ENCODE measurements around the gene RIMBP2. TPM values are rescaled to one million over a fixed set of nuclear protein-coding genes. Genes with fewer than 3 reads are reported as not detected.

Gene RIMBP2
- total RNA-seq, 4 donors from 2014 or later, result 0.83 to 1.8 (median 1.4) TPM

- Histone ChIP-seq H3K4me1 (no peaks in the 10 kb centered on the region), H3K4me3 (no peak overlapping the region), H3K36me3 (no peaks in the 10 kb centered on the region), H3K27ac (replicated peaks in 1 of 4) (no peak overlapping the region), H3K9me3 (peaks cover 0 to 6% (median 3%) of the 10 kb centered on the region in 4 donors), H3K27me3 (no peaks in the 10 kb centered on the region)
- DNase-seq (ENCODE audit: extremely low spot score), result no peak
- intact Hi-C loops (cut with DNase I), result no loop called here
- TF ChIP-seq POLR2A (IDR thresholded peaks at IDR 0.05; ENCODE audit: low read depth), result no peak
- TF ChIP-seq CTCF (IDR thresholded peaks at IDR 0.05), result no peak
- no peak for TF ChIP-seq EP300 (IDR thresholded peaks at IDR 0.05)
- TF ChIP-seq POLR2AphosphoS5 (IDR thresholded peaks at IDR 0.05), result no peak
- 77% methylated on average over 8 of the region's 9 CpGs for WGBS
These were observed 192.1 kb downstream of the RIMBP2 start for GRCh38 chr12:130523863-130524614.

- H3K4me3 ChIP-seq, result no peak overlapping the region
- H3K9me3 ChIP-seq, result peaks cover 0 to 13% (median 9%) of the 10 kb centered on the region in 4 donors
- WGBS, result 79% methylated on average over 9 of the region's 9 CpGs
- no peak for DNase-seq (ENCODE audit: extremely low spot score)
- no peak overlapping the region for H3K27ac ChIP-seq (replicated peaks in 1 of 4)
- H3K4me1 ChIP-seq, result no peaks in the 10 kb centered on the region
- H3K36me3 ChIP-seq, result no peaks in the 10 kb centered on the region
- H3K27me3 ChIP-seq, result no peaks in the 10 kb centered on the region
- TF ChIP-seq POLR2A (IDR thresholded peaks at IDR 0.05; ENCODE audit: low read depth), result no peak
- no peak for TF ChIP-seq POLR2AphosphoS5 (IDR thresholded peaks at IDR 0.05)
- TF ChIP-seq CTCF (IDR thresholded peaks at IDR 0.05), result no peak
- no peak for TF ChIP-seq EP300 (IDR thresholded peaks at IDR 0.05)
- intact Hi-C loops (cut with DNase I), result no loop called here
These were observed 192.9 kb downstream of the RIMBP2 start for GRCh38 chr12:130523208-130523607.

GRCh38 chr12:130522244-130522834 is 193.8 kb downstream of the RIMBP2 start:
- WGBS, result 64% methylated on average over 17 of the region's 17 CpGs
- no peaks in the 10 kb centered on the region for H3K27me3 ChIP-seq

GRCh38 chr12:130521375-130522124 is 194.5 kb downstream of the RIMBP2 start:
- no peaks in the 10 kb centered on the region for H3K36me3 ChIP-seq
- intact Hi-C loops (cut with DNase I), result no loop called here
- H3K27me3 ChIP-seq, result no peaks in the 10 kb centered on the region
- H3K4me1 ChIP-seq, result no peaks in the 10 kb centered on the region
- 78% methylated on average over 11 of the region's 11 CpGs for WGBS
- TF ChIP-seq CTCF (IDR thresholded peaks at IDR 0.05) (no peak), EP300 (IDR thresholded peaks at IDR 0.05) (no peak), POLR2A (IDR thresholded peaks at IDR 0.05; ENCODE audit: low read depth) (no peak), POLR2AphosphoS5 (IDR thresholded peaks at IDR 0.05) (no peak)
- no peak for DNase-seq (ENCODE audit: extremely low spot score)
- H3K4me3 ChIP-seq, result no peak overlapping the region
- H3K9me3 ChIP-seq, result peaks cover 0 to 27% (median 10%) of the 10 kb centered on the region in 4 donors
- H3K27ac ChIP-seq (replicated peaks in 1 of 4), result no peak overlapping the region

More at GRCh38 chr12:130522244-130522834, 193.8 kb downstream of the RIMBP2 start:
- Histone ChIP-seq H3K4me3 (no peak overlapping the region), H3K36me3 (no peaks in the 10 kb centered on the region), H3K27ac (replicated peaks in 1 of 4) (no peak overlapping the region), H3K4me1 (no peaks in the 10 kb centered on the region), H3K9me3 (peaks cover 0 to 19% (median 10%) of the 10 kb centered on the region in 4 donors)
- no peak for TF ChIP-seq EP300 (IDR thresholded peaks at IDR 0.05)
- no peak for TF ChIP-seq CTCF (IDR thresholded peaks at IDR 0.05)
- TF ChIP-seq POLR2AphosphoS5 (IDR thresholded peaks at IDR 0.05), result no peak
- no peak for TF ChIP-seq POLR2A (IDR thresholded peaks at IDR 0.05; ENCODE audit: low read depth)
- DNase-seq (ENCODE audit: extremely low spot score), result no peak
- intact Hi-C loops (cut with DNase I), result no loop called here
